Measurements from ENCODE around the gene ADA.

Gene ADA

DNA sequence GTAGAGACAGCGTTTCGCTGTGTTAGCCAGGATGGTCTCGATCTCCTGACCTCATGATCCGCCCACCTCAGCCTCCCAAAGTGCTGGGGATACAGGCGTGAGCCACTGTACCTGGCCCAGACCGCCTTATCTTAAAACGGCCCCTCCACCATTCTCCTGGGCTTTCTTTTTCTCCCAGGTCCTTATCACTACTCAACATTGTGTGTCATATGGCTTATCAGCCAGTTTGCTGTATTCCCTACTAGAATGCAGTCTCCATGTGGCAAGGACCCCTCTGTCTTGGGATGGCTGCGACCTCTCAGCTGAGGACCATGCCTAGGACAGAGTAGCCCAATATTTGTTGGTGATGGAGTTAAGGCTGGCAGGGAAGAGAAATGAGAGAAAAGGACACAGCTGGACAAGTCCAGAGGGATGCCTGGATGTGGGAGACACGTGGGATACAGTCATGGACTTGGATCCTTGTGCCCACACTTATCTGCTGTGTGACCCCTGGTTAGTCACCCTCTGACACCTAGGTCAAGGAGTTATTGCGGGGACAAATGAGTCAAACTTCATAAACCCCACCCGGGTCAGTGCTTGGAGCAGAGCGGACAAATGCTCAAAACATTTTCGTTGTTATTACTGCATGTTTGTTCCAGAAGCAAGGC, 24.0 kb downstream of the ADA start:
- no peaks in the 10 kb centered on the region; the same call in 1 of the 2 replicates for H3K4me1 ChIP-seq (ENCODE audit: insufficient read depth, low read length)
- no peak for TF ChIP-seq EZH2 (IDR thresholded peaks at IDR 0.05; ENCODE audit: borderline replicate concordance, low read depth, low read length, severe bottlenecking)
- TF ChIP-seq, protein P1, sequence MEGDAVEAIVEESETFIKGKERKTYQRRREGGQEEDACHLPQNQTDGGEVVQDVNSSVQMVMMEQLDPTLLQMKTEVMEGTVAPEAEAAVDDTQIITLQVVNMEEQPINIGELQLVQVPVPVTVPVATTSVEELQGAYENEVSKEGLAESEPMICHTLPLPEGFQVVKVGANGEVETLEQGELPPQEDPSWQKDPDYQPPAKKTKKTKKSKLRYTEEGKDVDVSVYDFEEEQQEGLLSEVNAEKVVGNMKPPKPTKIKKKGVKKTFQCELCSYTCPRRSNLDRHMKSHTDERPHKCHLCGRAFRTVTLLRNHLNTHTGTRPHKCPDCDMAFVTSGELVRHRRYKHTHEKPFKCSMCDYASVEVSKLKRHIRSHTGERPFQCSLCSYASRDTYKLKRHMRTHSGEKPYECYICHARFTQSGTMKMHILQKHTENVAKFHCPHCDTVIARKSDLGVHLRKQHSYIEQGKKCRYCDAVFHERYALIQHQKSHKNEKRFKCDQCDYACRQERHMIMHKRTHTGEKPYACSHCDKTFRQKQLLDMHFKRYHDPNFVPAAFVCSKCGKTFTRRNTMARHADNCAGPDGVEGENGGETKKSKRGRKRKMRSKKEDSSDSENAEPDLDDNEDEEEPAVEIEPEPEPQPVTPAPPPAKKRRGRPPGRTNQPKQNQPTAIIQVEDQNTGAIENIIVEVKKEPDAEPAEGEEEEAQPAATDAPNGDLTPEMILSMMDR (IDR thresholded peaks at IDR 0.05; ENCODE audit: borderline replicate concordance, extremely low read depth, low read length, poor library complexity, severe bottlenecking), result no peak
- H3K27me3 ChIP-seq (ENCODE audit: insufficient read depth, low read length, poor library complexity), result no peaks in the 10 kb centered on the region
- H3K4me3 ChIP-seq (ENCODE audit: low read depth in 1 of 2, low read length in 2 of 2), result no peak overlapping the region
- no peak overlapping the region for H2AFZ ChIP-seq (ENCODE audit: low read depth, low read length)
- DNase-seq (no peak), ATAC-seq (ENCODE audit: insufficient read depth, low read depth) (no peak)
- H3K27ac ChIP-seq (ENCODE audit: low read length), result peak overlapping the region; percentile 10
- no peaks in the 10 kb centered on the region for H3K9me3 ChIP-seq (ENCODE audit: insufficient read depth, low read length, severe bottlenecking)
- H3K4me2 ChIP-seq (ENCODE audit: insufficient read depth, low read length), result no peak overlapping the region
- no peak overlapping the region for H3K9ac ChIP-seq (ENCODE audit: low read depth, low read length)
- H4K20me1 ChIP-seq (ENCODE audit: insufficient read depth, low read length), result peaks cover 84% of the 10 kb centered on the region
- peaks cover 100% of the 10 kb centered on the region for H3K36me3 ChIP-seq (ENCODE audit: insufficient read depth, low read length)
- peaks cover 92% of the 10 kb centered on the region for H3K79me2 ChIP-seq (ENCODE audit: insufficient read depth, low read length)

DNA sequence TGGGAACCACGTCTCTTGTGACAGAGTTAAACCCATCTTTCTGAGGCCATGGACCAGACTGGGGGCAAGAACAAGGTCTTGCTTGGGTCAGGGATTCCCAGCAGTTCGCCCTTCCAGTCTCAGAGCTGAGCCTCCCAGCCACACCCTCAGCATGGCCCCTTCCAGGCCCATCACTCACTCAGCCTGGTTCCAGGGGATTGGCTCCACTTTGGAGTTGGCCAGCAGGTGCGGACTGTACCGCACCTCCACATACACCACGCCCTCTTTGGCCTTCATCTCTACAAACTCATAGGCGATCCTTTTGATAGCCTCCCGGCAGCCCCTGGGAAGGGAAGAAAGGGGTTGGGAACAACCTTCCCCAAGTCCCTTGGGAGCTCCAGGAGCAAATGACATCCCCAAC, 25.2 kb downstream of the ADA start:
- Histone ChIP-seq H3K27me3 (ENCODE audit: insufficient read depth, low read length, poor library complexity) (no peaks in the 10 kb centered on the region), H2AFZ (ENCODE audit: low read depth, low read length) (no peak overlapping the region), H3K36me3 (ENCODE audit: insufficient read depth, low read length) (peaks cover 100% of the 10 kb centered on the region), H3K79me2 (ENCODE audit: insufficient read depth, low read length) (peaks cover 91% of the 10 kb centered on the region), H3K4me1 (ENCODE audit: insufficient read depth, low read length) (no peaks in the 10 kb centered on the region; the same call in 1 of the 2 replicates), H3K4me3 (ENCODE audit: low read depth in 1 of 2, low read length in 2 of 2) (no peak overlapping the region), H3K27ac (ENCODE audit: low read length) (0 out of 2 replicates have a peak overlapping the region, but pooled peaks have one; percentile 25), H3K9ac (ENCODE audit: low read depth, low read length) (no peak overlapping the region), H3K4me2 (ENCODE audit: insufficient read depth, low read length) (no peak overlapping the region), H4K20me1 (ENCODE audit: insufficient read depth, low read length) (peaks cover 86% of the 10 kb centered on the region), H3K9me3 (ENCODE audit: insufficient read depth, low read length, severe bottlenecking) (no peaks in the 10 kb centered on the region)
- TF ChIP-seq, protein P1 (IDR thresholded peaks at IDR 0.05; ENCODE audit: borderline replicate concordance, extremely low read depth, low read length, poor library complexity, severe bottlenecking), result no peak
- TF ChIP-seq EZH2 (IDR thresholded peaks at IDR 0.05; ENCODE audit: borderline replicate concordance, low read depth, low read length, severe bottlenecking), result no peak
- DNase-seq (no peak), ATAC-seq (ENCODE audit: insufficient read depth, low read depth) (no peak)

DNA sequence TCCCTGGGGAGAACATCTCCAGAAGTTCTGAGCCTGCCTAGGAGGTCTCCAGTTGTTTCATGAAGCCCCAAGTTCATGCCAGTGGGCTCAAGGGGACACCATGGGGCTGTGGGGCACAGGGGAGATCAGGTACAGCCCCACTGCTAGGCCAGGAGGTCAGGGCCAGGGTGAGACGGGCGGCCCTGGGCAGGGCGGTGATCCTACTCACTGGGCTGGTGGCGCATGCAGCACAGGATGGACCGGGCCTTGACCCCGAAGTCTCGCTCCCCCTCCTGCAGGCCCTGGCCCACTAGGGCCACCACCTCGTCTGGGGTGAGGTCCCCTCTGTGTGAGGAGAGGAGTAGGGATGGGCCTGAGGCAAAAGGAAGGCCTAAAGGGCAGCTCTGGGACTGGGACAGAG, 26.1 kb downstream of the ADA start:
- Histone ChIP-seq H3K4me3 (ENCODE audit: low read depth in 1 of 2, low read length in 2 of 2) (no peak overlapping the region), H4K20me1 (ENCODE audit: insufficient read depth, low read length) (peaks cover 90% of the 10 kb centered on the region), H3K79me2 (ENCODE audit: insufficient read depth, low read length) (peaks cover 88% of the 10 kb centered on the region), H3K27ac (ENCODE audit: low read length) (peak overlapping the region; percentile 45), H3K9me3 (ENCODE audit: insufficient read depth, low read length, severe bottlenecking) (no peaks in the 10 kb centered on the region), H3K27me3 (ENCODE audit: insufficient read depth, low read length, poor library complexity) (no peaks in the 10 kb centered on the region), H3K4me2 (ENCODE audit: insufficient read depth, low read length) (no peak overlapping the region), H3K9ac (ENCODE audit: low read depth, low read length) (no peak overlapping the region), H2AFZ (ENCODE audit: low read depth, low read length) (no peak overlapping the region), H3K36me3 (ENCODE audit: insufficient read depth, low read length) (peaks cover 100% of the 10 kb centered on the region), H3K4me1 (ENCODE audit: insufficient read depth, low read length) (no peaks in the 10 kb centered on the region; the same call in 1 of the 2 replicates)
- DNase-seq, result no peak
- no peak for ATAC-seq (ENCODE audit: insufficient read depth, low read depth)
- TF ChIP-seq EZH2 (IDR thresholded peaks at IDR 0.05; ENCODE audit: borderline replicate concordance, low read depth, low read length, severe bottlenecking), result no peak
- TF ChIP-seq, protein P1 (IDR thresholded peaks at IDR 0.05; ENCODE audit: borderline replicate concordance, extremely low read depth, low read length, poor library complexity, severe bottlenecking), result no peak
